IMR-90 (cell line): ENCODE results near the gene FMN2. TPM values are rescaled to one million over a fixed set of nuclear protein-coding genes. Genes with fewer than 3 reads are reported as not detected.

Experiments used
- ATAC-seq: fragments of 200-7000 bp; cut with Tn5 transposase; 2 replicates; pipeline ENCODE4 v1.9.1; 2020; ENCODE audit warnings: low read depth, mild to moderate bottlenecking, moderate library complexity
- BruUV-seq: library from RNA; stranded (reverse); fragments of 400-500 nt; replicated peaks from 2 replicates; lab custom pipeline; 2021; lab: Mats Ljungman, UMichigan
- CTCF ChIA-PET: fragments of 300-600 bp; formaldehyde crosslinking; extraction: SDS; loops from one replicate; lab custom pipeline; 2021; ENCODE audit warnings: antibody characterized with exemption; lab: Yijun Ruan, JAX
- POLR2A ChIA-PET: fragments of 300-600 bp; sonication (Branson Sonifier 250); formaldehyde crosslinking; loops from one replicate; lab custom pipeline; 2022; ENCODE audit warnings: antibody characterized with exemption; ENCODE audit not compliant: unreplicated experiment; lab: Charles Lee
- DNase-seq: peaks from one replicate; pipeline ENCODE4 v3.0.0; 2013
- H2AFZ ChIP-seq: replicated peaks from 2 replicates; pipeline ENCODE3; 2013; ENCODE audit warnings: low read length, mild to moderate bottlenecking; ENCODE audit not compliant: poor library complexity
- H2AK5ac ChIP-seq: 2 replicates; pipeline ENCODE4 v1.6.1; 2013; ENCODE audit warnings: low read depth, low read length, inconsistent platforms
- H2AK9ac ChIP-seq: replicated peaks from 2 replicates; pipeline ENCODE3; 2013; ENCODE audit warnings: mild to moderate bottlenecking, low read depth, low read length, moderate library complexity; ENCODE audit not compliant: poor library complexity
- H2BK120ac ChIP-seq: 2 replicates; pipeline ENCODE4 v1.6.1; 2013; ENCODE audit warnings: low read depth, low read length, inconsistent platforms
- H2BK15ac ChIP-seq: 3 replicates; pipeline ENCODE4 v1.6.1; 2013; ENCODE audit warnings: low read depth, low read length, inconsistent platforms
- H2BK20ac ChIP-seq: 2 replicates; pipeline ENCODE4 v1.6.1; 2013; ENCODE audit warnings: low read depth, mild to moderate bottlenecking, inconsistent platforms, low read length, moderate library complexity
- H2BK5ac ChIP-seq: 2 replicates; pipeline ENCODE4 v1.6.1; 2013; ENCODE audit warnings: mild to moderate bottlenecking, low read depth, low read length, inconsistent platforms; ENCODE audit not compliant: poor library complexity, severe bottlenecking
- H3K14ac ChIP-seq: replicated peaks from 2 replicates; pipeline ENCODE4 v1.6.1; 2013; ENCODE audit warnings: low read depth, low read length, inconsistent platforms
- H3K18ac ChIP-seq: 2 replicates; pipeline ENCODE4 v1.6.1; 2013; ENCODE audit warnings: low read depth, low read length, control low read depth
- H3K23ac ChIP-seq: 2 replicates; pipeline ENCODE4 v1.6.1; 2013; ENCODE audit warnings: low read depth, low read length, inconsistent platforms
- H3K27ac ChIP-seq: 2 replicates; pipeline ENCODE4 v1.5.1; 2013; ENCODE audit warnings: mild to moderate bottlenecking, control low read depth, low read length; ENCODE audit not compliant: insufficient read depth
- H3K27me3 ChIP-seq: 2 replicates; pipeline ENCODE4 v1.6.1; 2013; ENCODE audit warnings: low read length; ENCODE audit not compliant: control insufficient read depth, insufficient read depth
- H3K36me3 ChIP-seq: 2 replicates; pipeline ENCODE4 v1.6.1; 2013; ENCODE audit warnings: low read length, mixed read lengths; ENCODE audit not compliant: control insufficient read depth, insufficient read depth
- H3K4ac ChIP-seq: 2 replicates; pipeline ENCODE4 v1.6.1; 2013; ENCODE audit warnings: low read depth, low read length, inconsistent platforms
- H3K4me1 ChIP-seq: 2 replicates; pipeline ENCODE4 v1.6.1; 2013; ENCODE audit warnings: low read length, mixed read lengths; ENCODE audit not compliant: control insufficient read depth, insufficient read depth
- H3K4me2 ChIP-seq: 2 replicates; pipeline ENCODE4 v1.6.1; 2013; ENCODE audit warnings: low read depth, mild to moderate bottlenecking, control low read depth, low read length, moderate library complexity
- H3K4me3 ChIP-seq: 2 replicates; pipeline ENCODE4 v1.5.1; 2013; ENCODE audit warnings: low read depth, mild to moderate bottlenecking, control low read depth, low read length, moderate library complexity; ENCODE audit not compliant: insufficient read depth
- H3K56ac ChIP-seq: 2 replicates; pipeline ENCODE4 v1.6.1; 2013; ENCODE audit warnings: low read length, inconsistent platforms; ENCODE audit not compliant: insufficient read depth; ENCODE audit errors: extremely low read depth
- H3K79me1 ChIP-seq, 2 experiments: 2 replicates each; pipeline ENCODE4 v1.6.1; 2013; ENCODE audit warnings: low read length in 2 of 2, inconsistent platforms in 1 of 2, low read depth in 1 of 2
- H3K9ac ChIP-seq: 2 replicates; pipeline ENCODE4 v1.6.1; 2013; ENCODE audit warnings: low read depth, low read length, control low read depth
- H3K9me1 ChIP-seq: 2 replicates; pipeline ENCODE4 v1.6.1; 2013; ENCODE audit warnings: low read length, inconsistent platforms; ENCODE audit not compliant: insufficient read depth
- H3K9me3 ChIP-seq: 2 replicates; pipeline ENCODE4 v1.6.1; 2013; ENCODE audit warnings: low read length; ENCODE audit not compliant: control insufficient read depth, insufficient read depth
- H4K20me1 ChIP-seq: 2 replicates; pipeline ENCODE4 v1.6.1; 2013; ENCODE audit warnings: low read length, inconsistent platforms; ENCODE audit not compliant: insufficient read depth
- H4K5ac ChIP-seq: 2 replicates; pipeline ENCODE4 v1.6.1; 2013; ENCODE audit warnings: mild to moderate bottlenecking, low read depth, low read length, control low read depth
- H4K8ac ChIP-seq, 2 experiments: 2 replicates each; pipeline ENCODE4 v1.6.1; 2013; ENCODE audit warnings: low read depth in 2 of 2, low read length in 2 of 2, control low read depth in 1 of 2, inconsistent platforms in 1 of 2
- H4K91ac ChIP-seq: 2 replicates; pipeline ENCODE4 v1.6.1; 2013; ENCODE audit warnings: low read depth, low read length, inconsistent platforms; ENCODE audit not compliant: insufficient read depth
- BHLHE40 ChIP-seq: fragments of 150-350 bp; IDR thresholded peaks from 2 replicates; pipeline ENCODE4 v1.6.1; 2016; ENCODE audit warnings: mild to moderate bottlenecking, low read depth, low read length
- CEBPB ChIP-seq: IDR thresholded peaks from 2 replicates; pipeline ENCODE4 v1.6.1; 2012; ENCODE audit warnings: low read depth, low read length, improper control_type of control experiment
- CTCF ChIP-seq: conservative IDR thresholded peaks from 2 replicates; pipeline ENCODE4 v1.5.1; 2012; ENCODE audit warnings: mild to moderate bottlenecking, low read depth, low read length, improper control_type of control experiment
- ELK1 ChIP-seq: fragments of 150-350 bp; IDR thresholded peaks from 2 replicates; pipeline ENCODE4 v1.6.1; 2016; ENCODE audit warnings: low read depth, mild to moderate bottlenecking, low read length, moderate library complexity, borderline replicate concordance
- FOS ChIP-seq: fragments of 150-350 bp; IDR thresholded peaks from 2 replicates; pipeline ENCODE4 v1.6.1; 2016; ENCODE audit warnings: low read depth, low read length
- MXI1 ChIP-seq: IDR thresholded peaks from 2 replicates; pipeline ENCODE4 v1.6.1; 2012; ENCODE audit warnings: low read depth, mild to moderate bottlenecking, low read length, moderate library complexity, borderline replicate concordance
- NFE2L2 ChIP-seq: fragments of 150-350 bp; IDR thresholded peaks from 2 replicates; pipeline ENCODE4 v1.6.1; 2016; ENCODE audit warnings: low read depth, mild to moderate bottlenecking, low read length
- POLR2A ChIP-seq: IDR thresholded peaks from 2 replicates; pipeline ENCODE4 v1.6.1; 2012; ENCODE audit warnings: mild to moderate bottlenecking, low read depth, low read length
- RCOR1 ChIP-seq: IDR thresholded peaks from 2 replicates; pipeline ENCODE4 v1.6.1; 2012; ENCODE audit warnings: mild to moderate bottlenecking, low read length, improper control_type of control experiment; ENCODE audit not compliant: insufficient replicate concordance
- RFX5 ChIP-seq: IDR thresholded peaks from 2 replicates; pipeline ENCODE4 v1.8.0; 2012; ENCODE audit warnings: low read depth, mild to moderate bottlenecking, low read length, moderate library complexity
- SMC3 ChIP-seq: fragments of 150-350 bp; IDR thresholded peaks from 2 replicates; pipeline ENCODE4 v1.6.1; 2016; ENCODE audit warnings: low read depth, mild to moderate bottlenecking, antibody characterized with exemption, low read length, moderate library complexity
- USF2 ChIP-seq: fragments of 150-350 bp; IDR thresholded peaks from 2 replicates; pipeline ENCODE4 v1.6.1; 2017; ENCODE audit warnings: mild to moderate bottlenecking, antibody characterized with exemption, low read length, low read depth
- WGBS, 2 experiments: methylation state at CpG; one replicate each; pipeline versions ENCODE4 v1.1.5 to v1.1.7; 2013; ENCODE audit warnings: missing lambda C conversion rate in 2 of 2; ENCODE audit not compliant: insufficient read length in 1 of 2; ENCODE audit errors: extremely low coverage in 2 of 2; 5-methylcytosine and 5-hydroxymethylcytosine counted together
- dilution Hi-C: fragments of 300-500 bp; cut with HindIII; formaldehyde crosslinking; loops from one replicate; pipeline ENCODE4 v1.14.3; 2018; ENCODE audit warnings: low sequenced_read_pairs; ENCODE audit not compliant: unreplicated experiment
- in situ Hi-C: fragments of 300-500 bp; cut with MboI; formaldehyde crosslinking; loops from 3 replicates; pipeline ENCODE4 v1.14.3; 2019; ENCODE audit warnings: low sequenced_read_pairs, inconsistent platforms, mixed read lengths
- intact Hi-C: fragments of 100-400 bp; cut with micrococcal nuclease; formaldehyde crosslinking; loops from 2 replicates; pipeline ENCODE4 v1.10.0; 2022
- polyA plus RNA-seq, 3 experiments: library from polyadenylated mRNA; depleted of rRNA; stranded (reverse); fragments of >200 nt; gene quantifications; 2 replicates each; pipeline ENCODE4 v1.2.3, GENCODE V29; 2012; ENCODE audit warnings: low replicate concordance in 1 of 3
- total RNA-seq: library from RNA; depleted of rRNA; stranded (reverse); fragments of >200 nt; gene quantifications from 2 replicates; pipeline ENCODE4 v1.2.3, GENCODE V29; 2012

Gene FMN2
- total and polyA plus RNA-seq, 2 of the 4 experiments (the other 2 are of a cell fraction), result 29.0 to 35.8 TPM

- WGBS, 2 experiments, result no CpG with 5 or more reads among the region's 2 CpGs
- in situ Hi-C loops, result no loop called here
Measured at GRCh38 chr1:240090014-240090413, 1.7 kb upstream of the FMN2 start.

More at GRCh38 chr1:240090014-240090413, 1.7 kb upstream of the FMN2 start:
- no peaks in the 10 kb centered on the region for H3K36me3 ChIP-seq
- intact Hi-C loops, result loop anchor here (5.0 kb wide), 1 partner anchor 97 kb away; no protein-coding TSS in a partner anchor
- H3K14ac ChIP-seq, result no peak overlapping the region
- no peak overlapping the region for H4K5ac ChIP-seq
- ChIA-PET POLR2A (no interaction called here), CTCF (interaction anchor here (1.0 kb wide), 1 partner anchor 8 kb away, joined by 3 read pairs; no protein-coding TSS in a partner anchor)
- H2BK120ac ChIP-seq, result no peak overlapping the region; the same call in 1 of the 2 replicates
- H3K4me1 ChIP-seq, result peaks cover 8% of the 10 kb centered on the region
- H4K20me1 ChIP-seq, result peaks cover 9% of the 10 kb centered on the region; the same call in 1 of the 2 replicates
- H3K9me1 ChIP-seq, result peaks cover 6% of the 10 kb centered on the region
- H3K27ac ChIP-seq, result no peak overlapping the region
- H4K91ac ChIP-seq, result no peak overlapping the region
- no peak overlapping the region for H3K4ac ChIP-seq
- TF ChIP-seq CTCF (no peak), RCOR1 (no peak), RFX5 (no peak), POLR2A (no peak), ELK1 (no peak), NFE2L2 (no peak), CEBPB (no peak), BHLHE40 (no peak), FOS (no peak), USF2 (no peak), MXI1 (no peak), SMC3 (no peak)
- H3K23ac ChIP-seq, result no peak overlapping the region
- no peaks in the 10 kb centered on the region for H3K27me3 ChIP-seq
- H3K79me1 ChIP-seq, result peaks cover 14 to 15% of the 10 kb centered on the region in 2 experiments
- no peak overlapping the region for H2AK9ac ChIP-seq
- ATAC-seq (no peak), DNase-seq (no peak)
- dilution Hi-C loops, result no loop called here
- no peak overlapping the region for H2BK20ac ChIP-seq
- no peak overlapping the region for H3K18ac ChIP-seq
- no peak overlapping the region for H3K56ac ChIP-seq
- no peak overlapping the region for H3K4me3 ChIP-seq
- no peak overlapping the region for H4K8ac ChIP-seq
- no peak overlapping the region for H2AK5ac ChIP-seq
- H2BK5ac ChIP-seq, result no peak overlapping the region
- BruUV-seq, result no TSS peak
- H2AFZ ChIP-seq, result no peak overlapping the region
- H3K4me2 ChIP-seq, result no peak overlapping the region
- H3K9ac ChIP-seq, result no peak overlapping the region
- H2BK15ac ChIP-seq, result no peak overlapping the region
- no peaks in the 10 kb centered on the region for H3K9me3 ChIP-seq
